DMS53 treated with DMSO at 0.1 percent for 48 hours (cell line): ENCODE data around the gene NME7.

Experiments
- DNase-seq: peaks from one replicate; lab custom pipeline; 2025; ENCODE audit not compliant: unreplicated experiment; lab: John Stamatoyannopoulos, UW

NME7 gene

GRCh38 chr1:169110236-169110635 is 257.4 kb downstream of the NME7 start:
- no peak for DNase-seq

DNA sequence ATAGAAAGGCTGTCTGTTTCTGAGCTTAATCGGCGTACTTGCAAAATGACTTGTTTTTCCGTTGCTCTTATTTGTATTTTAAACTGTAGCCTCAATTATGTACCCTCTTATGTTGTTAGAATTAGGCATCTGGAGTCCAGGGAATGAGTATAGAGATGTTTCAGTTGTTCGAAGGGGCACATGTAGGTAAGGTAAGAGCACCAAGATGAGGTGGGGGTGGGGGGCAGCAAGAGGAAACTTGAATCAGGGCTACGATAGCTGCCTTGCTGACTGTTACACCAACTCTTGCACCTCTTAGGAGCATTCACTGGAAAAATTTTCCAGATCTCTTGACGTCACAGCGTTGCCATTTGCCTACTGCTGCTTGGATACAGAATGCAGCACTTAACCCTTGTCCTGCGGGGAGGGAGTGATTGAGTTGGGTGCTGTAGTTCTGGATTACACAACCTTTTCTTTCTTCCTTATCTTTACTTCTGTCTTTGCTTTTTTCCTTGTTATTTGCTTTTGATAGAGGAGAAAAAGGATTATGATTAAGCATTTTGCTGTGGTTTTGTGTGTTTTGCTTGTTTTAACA is 257.9 kb downstream of the NME7 start:
- peak; percentile 64 for DNase-seq

GRCh38 chr1:169108863-169109560 is 258.6 kb downstream of the NME7 start:
- peak; percentile 18 for DNase-seq

DNA sequence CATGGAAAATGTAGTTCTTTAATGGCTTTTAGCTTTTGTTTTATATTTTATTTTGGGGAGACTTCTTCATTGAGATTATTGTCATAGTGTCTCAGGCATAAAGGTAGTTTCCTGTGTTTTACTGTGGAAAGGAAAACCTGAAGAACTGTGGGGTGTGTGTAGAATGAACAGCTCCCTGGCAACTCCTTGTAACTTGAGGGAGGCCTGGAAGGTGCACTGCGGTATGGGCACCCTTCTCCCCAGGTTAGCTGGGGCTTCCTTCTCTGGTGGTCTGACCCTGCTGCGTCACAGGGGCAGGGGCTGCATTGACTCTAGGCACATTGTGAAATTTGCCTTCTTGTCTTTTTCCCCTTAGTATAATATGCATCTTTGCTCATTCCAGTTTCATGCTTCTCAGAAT is 259.4 kb downstream of the NME7 start:
- DNase-seq, result no peak

- DNase-seq, result peak; percentile 3
Observed at GRCh38 chr1:169107603-169108208, 259.9 kb downstream of the NME7 start.

DNA sequence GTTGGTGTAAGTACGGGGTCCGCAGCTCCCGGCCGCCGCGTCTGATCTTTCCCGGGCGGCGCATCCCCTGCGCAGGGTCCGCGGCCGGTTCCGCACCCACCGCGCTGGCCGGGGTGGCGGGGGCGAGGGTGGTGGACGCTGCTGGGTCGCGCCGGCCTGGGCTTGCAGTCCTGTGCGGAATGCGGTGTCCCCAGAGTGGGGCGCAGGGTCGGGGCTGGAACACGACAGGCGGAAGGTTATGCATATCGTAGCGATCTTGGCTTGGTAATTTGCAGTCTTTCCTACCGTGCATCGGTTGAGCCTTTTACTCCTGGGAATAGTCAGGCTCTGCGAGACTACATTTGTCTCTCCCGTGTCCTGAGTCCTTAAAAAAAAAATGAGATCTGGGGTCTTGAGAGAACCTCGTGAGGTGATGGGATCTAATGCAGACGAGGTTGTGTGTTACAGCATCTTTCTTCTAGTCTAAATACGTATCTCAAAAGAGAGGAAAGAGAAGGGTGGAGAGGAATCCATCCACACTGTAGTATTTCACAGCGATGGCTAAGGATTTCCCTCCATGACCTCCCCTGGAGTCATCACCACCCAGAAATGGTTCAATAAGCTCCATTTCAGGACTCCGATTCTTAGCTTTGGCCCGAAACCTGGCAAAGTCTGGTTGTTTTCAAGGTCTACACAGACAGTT is 260.5 kb downstream of the NME7 start:
- peak; percentile 29 for DNase-seq

- DNase-seq, result peak; percentile 85
Observed at GRCh38 chr1:169106095-169106920, 261.3 kb downstream of the NME7 start, which contains the start of gene ATP1B1. Gene ATP1B1, plus strand, starts transcription at chr1:169106690. Its CDS starts 140 bp downstream, at chr1:169106830.

DNA sequence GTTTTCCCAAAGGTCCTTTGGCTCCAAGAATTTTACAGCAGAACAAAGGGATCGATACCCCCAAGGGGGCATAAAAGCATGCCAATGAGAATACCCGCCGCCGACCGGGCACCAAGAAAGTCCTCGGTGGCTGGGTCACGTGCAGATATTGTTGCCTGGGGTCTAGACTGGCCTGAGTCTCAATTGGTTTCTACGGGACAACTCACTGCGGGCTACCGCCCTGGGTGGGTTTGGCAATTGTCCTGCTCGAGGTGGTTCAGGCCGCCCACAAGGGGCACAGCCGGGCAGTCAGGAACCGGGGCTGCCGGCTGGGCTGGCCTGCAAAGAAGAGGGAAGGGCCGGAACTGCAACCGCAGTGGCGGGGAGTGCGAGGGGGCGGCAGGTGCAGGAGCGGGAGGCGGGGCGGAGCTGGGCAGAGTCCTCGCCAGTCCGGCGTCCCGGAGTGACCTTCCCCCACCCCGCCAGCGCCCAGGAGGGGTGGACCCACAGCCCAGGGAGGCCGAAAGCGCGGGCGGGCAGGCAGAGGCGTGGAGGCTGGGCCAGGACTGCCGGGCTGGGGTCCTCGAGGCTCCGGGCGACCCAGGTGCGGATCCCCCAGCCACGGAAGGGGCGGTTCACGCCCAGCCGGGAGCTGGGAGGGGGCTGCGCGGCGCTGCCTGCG is 262.0 kb downstream of the NME7 start:
- peak; percentile 85 for DNase-seq

DNA sequence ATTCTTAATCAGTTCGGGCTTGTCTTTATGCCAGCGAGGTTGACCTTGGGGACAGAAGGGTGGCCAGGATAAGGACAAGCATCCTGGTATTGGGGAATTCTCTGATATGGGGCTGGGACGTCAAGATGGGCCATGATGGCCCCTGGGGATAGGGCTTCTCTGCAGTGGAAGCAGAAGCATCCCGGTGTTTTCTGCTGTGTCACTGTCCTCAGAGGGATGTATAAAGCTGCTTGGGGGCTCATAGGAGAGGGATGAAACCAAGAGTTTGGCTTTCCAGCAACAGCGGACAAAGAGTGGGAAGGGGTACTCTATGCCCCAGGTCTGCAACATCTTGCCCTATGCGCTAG is 262.5 kb downstream of the NME7 start:
- no peak for DNase-seq

DNA sequence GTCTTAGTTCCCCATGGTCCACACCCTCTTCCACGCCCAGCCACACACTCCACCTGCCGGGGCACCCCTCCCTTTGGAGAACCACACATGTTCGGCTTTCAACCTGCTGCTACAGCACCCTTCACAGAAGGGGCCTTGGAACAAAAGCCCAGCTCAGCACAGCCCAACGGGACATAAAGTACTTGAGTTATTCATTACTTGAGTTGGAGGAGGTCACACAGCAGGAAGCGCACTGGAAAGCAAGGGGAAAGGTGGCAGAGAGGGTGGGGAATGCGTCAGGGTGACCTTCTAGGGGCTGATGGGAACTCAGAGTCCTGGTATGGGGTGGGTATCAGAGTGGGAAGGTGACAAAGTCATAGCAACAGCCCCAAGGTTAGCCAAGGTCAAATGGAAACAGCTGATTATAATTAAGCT is 264.1 kb downstream of the NME7 start:
- peak; percentile 15 for DNase-seq

- DNase-seq, result no peak
Observed at GRCh38 chr1:169103002-169103401, 264.6 kb downstream of the NME7 start.

DNA sequence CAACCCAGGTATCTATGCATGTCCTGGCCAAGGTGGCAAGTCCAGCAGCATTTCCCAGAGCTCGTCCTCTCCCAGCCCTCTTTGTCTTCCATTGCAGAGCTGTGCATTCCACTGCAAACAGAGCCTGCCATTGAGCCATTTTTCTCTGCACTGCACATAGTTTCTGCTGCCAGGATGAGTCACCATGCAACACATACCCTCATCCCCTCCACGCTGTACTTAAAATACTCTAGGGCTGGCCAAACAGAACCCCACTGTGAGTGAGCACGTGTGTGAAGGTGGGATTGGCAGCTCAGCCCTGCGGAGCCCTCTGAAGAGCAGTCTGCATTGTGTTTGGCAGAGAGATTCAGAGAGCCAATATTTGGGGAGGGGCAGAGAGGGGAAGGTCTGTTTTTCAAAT is 265.0 kb downstream of the NME7 start:
- peak; percentile 17 for DNase-seq

GRCh38 chr1:169100651-169101088 is 266.9 kb downstream of the NME7 start:
- no peak for DNase-seq

DNA sequence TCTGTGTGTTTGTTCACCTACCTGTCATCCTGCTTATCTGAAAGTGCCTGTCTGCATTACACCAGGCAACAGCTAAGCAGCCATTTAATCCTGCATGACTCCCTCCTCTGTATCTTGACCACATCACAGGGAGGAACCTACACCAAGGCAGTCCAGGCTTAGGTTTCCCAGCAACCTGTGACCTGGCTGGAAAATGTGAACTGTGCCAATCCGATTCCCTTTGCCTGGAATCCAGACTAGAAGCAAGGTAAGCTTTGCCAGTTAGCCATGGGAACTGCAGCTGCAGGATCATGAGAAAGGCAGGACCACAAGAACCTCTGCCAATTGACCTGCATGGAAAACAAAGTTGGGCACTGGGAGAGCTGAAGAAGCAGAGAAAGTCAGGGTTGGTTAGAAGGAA is 267.4 kb downstream of the NME7 start:
- no peak for DNase-seq

DNA sequence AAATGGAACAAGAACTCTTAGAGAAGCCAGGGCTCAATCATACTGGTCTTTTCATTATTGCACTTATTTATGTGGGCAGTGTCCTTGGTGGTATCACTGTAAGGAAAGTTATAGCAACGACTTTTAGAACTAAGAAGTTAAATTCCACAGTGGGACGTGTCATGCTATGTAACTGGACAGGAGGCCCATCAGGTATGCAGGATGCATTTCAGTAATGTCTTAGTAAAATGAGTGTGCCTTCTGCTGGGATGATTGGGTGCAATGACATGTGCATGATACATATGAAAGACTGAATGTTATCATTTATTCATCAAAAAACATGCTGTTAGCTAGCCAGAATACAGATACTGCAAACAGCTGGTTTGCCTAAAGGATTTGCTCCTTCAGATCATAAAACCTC is 268.0 kb downstream of the NME7 start:
- no peak for DNase-seq

GRCh38 chr1:169098380-169098779 is 269.2 kb downstream of the NME7 start:
- no peak for DNase-seq

DNA sequence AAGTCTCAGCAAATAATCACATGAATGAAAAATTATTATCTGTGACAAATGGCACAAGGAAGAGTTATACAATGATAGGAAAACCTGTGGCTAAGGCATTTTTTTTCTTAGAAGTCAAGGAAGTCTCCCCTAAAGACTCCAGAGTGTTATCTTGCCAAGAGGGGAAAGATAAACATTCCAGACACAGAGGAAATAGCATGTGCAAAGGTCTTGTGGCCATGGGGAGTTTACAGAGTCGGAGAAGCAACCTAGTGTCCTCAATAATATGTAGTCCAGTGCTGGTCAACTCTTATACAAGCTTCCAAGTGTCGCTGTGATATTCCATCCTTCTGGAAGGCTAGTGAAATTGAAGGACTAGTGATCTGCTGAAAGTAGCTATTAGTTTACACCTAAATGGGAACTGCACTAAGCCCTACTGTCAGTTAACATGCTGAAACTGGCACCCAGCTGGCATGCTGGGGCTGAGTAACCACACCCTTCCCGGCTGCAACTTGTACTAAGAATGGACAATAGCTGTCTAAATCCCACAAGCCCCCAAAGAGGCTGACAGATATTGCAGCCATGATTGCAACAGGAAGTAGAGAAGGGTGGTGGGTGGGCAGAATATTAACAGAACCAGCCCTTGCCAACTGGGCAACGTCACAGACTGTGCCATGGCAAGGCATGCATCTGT is 272.6 kb downstream of the NME7 start:
- no peak for DNase-seq

- DNase-seq, result no peak
Observed at GRCh38 chr1:169092399-169092798, 275.2 kb downstream of the NME7 start.

- DNase-seq, result no peak
Observed at GRCh38 chr1:169091480-169091941, 276.1 kb downstream of the NME7 start.

DNA sequence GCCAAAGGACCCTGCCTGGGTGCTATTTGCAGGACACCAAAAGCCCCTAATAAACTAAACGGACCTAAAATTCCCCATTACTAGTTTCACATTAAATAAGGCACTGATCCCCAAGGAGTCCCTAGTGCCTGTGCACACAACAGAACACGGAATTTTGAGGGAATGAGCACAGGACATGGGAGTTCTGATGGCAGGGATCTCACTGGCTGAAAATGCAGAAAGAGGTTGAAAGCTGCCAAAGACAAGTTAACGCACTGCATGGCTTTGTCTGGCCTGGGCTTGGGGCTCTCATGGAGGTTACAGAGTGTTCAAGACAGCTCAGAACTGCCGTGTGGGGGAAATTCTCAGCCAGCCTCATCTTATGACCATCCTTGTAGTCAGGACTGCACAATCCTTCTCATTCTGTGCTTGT is 276.7 kb downstream of the NME7 start:
- DNase-seq, result no peak
